Measurements from ENCODE around the gene VAMP7. TPM values are rescaled to one million over a fixed set of nuclear protein-coding genes. Genes with fewer than 3 reads are reported as not detected.

Gene VAMP7
- total and polyA plus RNA-seq, 2 of the 8 experiments (the other 6 are each of a cell fraction or from before 2014, with no cell fraction given) = 14.2 to 22.1 TPM

- Histone ChIP-seq H2BK120ac (replicated peaks; ENCODE audit: low read depth, low read length) (no peak overlapping the region), H3K56ac (replicated peaks; ENCODE audit: insufficient read length, low read depth, low read length) (no peak overlapping the region), H3K18ac (ENCODE audit: extremely low read depth, low read length) (peak overlapping the region; percentile 60; the same call in 1 of the 2 replicates), H2AFZ (ENCODE audit: low read length) (no peak overlapping the region), H2BK20ac (ENCODE audit: low read length) (0 out of 2 replicates have a peak overlapping the region, but pooled peaks have one; percentile 61), H3K23me2 (ENCODE audit: low read depth, low read length) (peaks cover 6% of the 10 kb centered on the region; the same call in 1 of the 2 replicates), H4K8ac (ENCODE audit: extremely low read depth, insufficient read depth, low read length) (peak overlapping the region; percentile 3; the same call in 1 of the 2 replicates), H3K4me2 (ENCODE audit: insufficient read depth in 1 of 2, low read depth in 2 of 2, low read length in 2 of 2) (peak overlapping the region; percentile 39 to 69; a peak in 3 of 4 replicates), H2BK15ac (ENCODE audit: low read length) (no peak overlapping the region), H3K9me3 (ENCODE audit: insufficient read depth in 2 of 2, low read depth in 1 of 2, low read length in 1 of 2) (peaks cover 8 to 27% of the 10 kb centered on the region in 2 experiments; a peak in 3 of 4 replicates), H3K4me1 (replicated peaks in 1 of 4; ENCODE audit: control insufficient read depth in 3 of 4, insufficient read depth in 4 of 4, low read length in 3 of 4) (no peaks in the 10 kb centered on the region; a peak in 1 of 7 replicates), H3K4me3 (ENCODE audit: extremely low read depth in 1 of 4, insufficient read depth in 2 of 4, low read depth in 3 of 4, low read length in 4 of 4) (peak overlapping the region in 2 of 4 experiments; percentile 10 to 30; a peak in 2 of 8 replicates), H3K27me3 (replicated peaks in 1 of 4; ENCODE audit: control insufficient read depth in 3 of 4, extremely low read depth in 1 of 4, insufficient read depth in 3 of 4, low read length in 3 of 4) (no peaks in the 10 kb centered on the region), H2BK5ac (ENCODE audit: low read depth, low read length) (no peak overlapping the region; the same call in 1 of the 2 replicates), H4K91ac (replicated peaks; ENCODE audit: insufficient read length, low read length) (peak overlapping the region; percentile 80), H4K20me1 (replicated peaks in 1 of 2; ENCODE audit: control insufficient read depth in 1 of 2, insufficient read depth in 2 of 2, low read length in 2 of 2) (no peaks in the 10 kb centered on the region), H3K4ac (replicated peaks; ENCODE audit: insufficient read length, low read depth, low read length) (no peak overlapping the region), H2BK12ac (ENCODE audit: low read depth, low read length) (0 out of 2 replicates have a peak overlapping the region, but pooled peaks have one; percentile 60), H4K5ac (ENCODE audit: insufficient read length, low read depth, low read length) (no peak overlapping the region), H2AK5ac (ENCODE audit: low read depth, low read length) (no peak overlapping the region), H3K79me2 (ENCODE audit: control insufficient read depth in 1 of 2, insufficient read depth in 2 of 2, low read length in 2 of 2) (no peaks in the 10 kb centered on the region), H3K9ac (replicated peaks in 1 of 4; ENCODE audit: extremely low read depth in 1 of 4, low read depth in 3 of 4, low read length in 3 of 4) (peak overlapping the region in 1 of 4 experiments; percentile 12; a peak in 2 of 7 replicates), H3K27ac (ENCODE audit: low read depth, low read length) (no peak overlapping the region), H3K79me1 (ENCODE audit: low read depth, low read length) (no peaks in the 10 kb centered on the region; the same call in 1 of the 2 replicates), H3K14ac (ENCODE audit: insufficient read length) (no peak overlapping the region), H3K23ac (ENCODE audit: insufficient read length) (no peak overlapping the region), H3K36me3 (ENCODE audit: control insufficient read depth in 2 of 4, insufficient read depth in 4 of 4, low read length in 3 of 4) (no peaks in the 10 kb centered on the region)
- DNase-seq (ENCODE audit: low read depth in 1 of 2, low spot score in 2 of 2) (no peak), FAIRE-seq (no peak)
- ChIA-PET CTCF (ENCODE audit: partially characterized antibody) (no interaction called here), POLR2A (ENCODE audit: partially characterized antibody) (no interaction called here)
- 41% methylated on average over 6 of the region's 7 CpGs; no CpG with 5 or more reads in 1 of the 2 experiments for WGBS, 2 experiments (ENCODE audit: extremely low coverage in 1 of 2, insufficient coverage in 1 of 2, insufficient read length in 1 of 2, insufficient replicate concordance in 2 of 2, low coverage in 1 of 2, low lambda C conversion rate in 2 of 2, missing lambda C conversion rate in 1 of 2)
- no peak for TF ChIP-seq HDAC2 (IDR thresholded peaks at IDR 0.05; ENCODE audit: borderline replicate concordance in 1 of 2, low read depth in 2 of 2, low read length in 2 of 2)
- TF ChIP-seq EZH2 (IDR thresholded peaks at IDR 0.05; ENCODE audit: low read depth, low read length, severe bottlenecking) = no peak
- TF ChIP-seq SRF (IDR thresholded peaks at IDR 0.05; ENCODE audit: low read depth, low read length) = no peak
- TF ChIP-seq POLR2A (IDR thresholded peaks at IDR 0.05; ENCODE audit: control extremely low read depth in 1 of 2, low read depth in 2 of 2, low read length in 2 of 2) = no peak
- no peak for TF ChIP-seq CBX8 (IDR thresholded peaks at IDR 0.05; ENCODE audit: borderline replicate concordance, low read depth, low read length)
Measured at GRCh38 chrX:155957843-155958242, 76.7 kb downstream of the VAMP7 start.
